WERI-Rb-1 (cell line): ENCODE data around the gene COMP.

Source experiments
- DNase-seq: peaks from one replicate; pipeline ENCODE4 v3.0.0-alpha.2; 2020
- H3K27ac ChIP-seq: fragments of 250-450 bp; sonication (Bioruptor Pico); 2 replicates; pipeline ENCODE4 v1.5.1; 2020; ENCODE audit warnings: mild to moderate bottlenecking, moderate library complexity
- H3K27me3 ChIP-seq: fragments of 250-450 bp; sonication (Bioruptor Pico); 2 replicates; pipeline ENCODE4 v1.5.1; 2021; ENCODE audit warnings: mild to moderate bottlenecking, low read depth, moderate library complexity; ENCODE audit not compliant: insufficient read depth, severe bottlenecking
- H3K36me3 ChIP-seq: fragments of 250-450 bp; sonication (Bioruptor Pico); 2 replicates; pipeline ENCODE4 v1.5.1; 2020; ENCODE audit warnings: mild to moderate bottlenecking, moderate library complexity
- H3K4me3 ChIP-seq: 2 replicates; pipeline ENCODE4 v1.5.1; 2011; ENCODE audit warnings: low read depth, mild to moderate bottlenecking, control low read depth, low read length
- H3K9me3 ChIP-seq: fragments of 250-450 bp; sonication (Bioruptor Pico); 2 replicates; pipeline ENCODE4 v1.5.1; 2021; ENCODE audit warnings: mild to moderate bottlenecking, moderate library complexity; ENCODE audit not compliant: severe bottlenecking
- CTCF ChIP-seq: IDR thresholded peaks from 2 replicates; pipeline ENCODE4 v1.5.1; 2011; ENCODE audit warnings: low read depth, mild to moderate bottlenecking, control low read depth, inconsistent platforms, low read length

Gene COMP

GRCh38 chr19:18789883-18790565 lies 1.1 kb downstream of the COMP start:
- peak; percentile 81 for DNase-seq
- H3K27me3 ChIP-seq, result peaks cover 49% of the 10 kb centered on the region
- H3K36me3 ChIP-seq, result no peaks in the 10 kb centered on the region
- TF ChIP-seq CTCF, result no peak
- no peak overlapping the region for H3K27ac ChIP-seq
- H3K4me3 ChIP-seq, result peak overlapping the region; percentile 42
- peaks cover 2% of the 10 kb centered on the region for H3K9me3 ChIP-seq

DNA sequence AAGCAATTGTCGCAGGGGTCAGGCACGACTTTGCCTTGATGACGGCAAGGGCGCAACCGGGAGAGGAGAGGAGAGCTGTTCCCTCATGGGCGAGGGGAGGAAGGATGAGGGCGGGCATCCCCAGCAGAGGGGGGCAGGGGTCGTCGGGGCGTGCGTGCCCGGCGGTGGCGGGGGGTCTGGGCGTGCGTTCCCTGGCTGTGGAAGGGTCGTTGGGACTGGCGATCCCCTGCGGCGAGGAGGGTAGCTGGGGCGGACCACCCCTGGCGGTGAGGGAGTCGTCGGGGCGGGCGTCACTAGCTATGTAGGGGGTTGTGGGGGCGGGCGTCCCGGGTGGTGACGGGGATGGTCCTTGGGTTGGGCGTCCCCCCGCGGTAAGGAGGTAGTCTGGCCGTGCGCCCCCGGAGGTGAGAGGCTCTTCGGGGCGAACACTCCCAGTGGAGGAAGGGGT lies 1.7 kb downstream of the COMP start:
- H3K36me3 ChIP-seq, result no peaks in the 10 kb centered on the region
- peak overlapping the region; percentile 30 for H3K4me3 ChIP-seq

GRCh38 chr19:18788529-18789421 lies 2.3 kb downstream of the COMP start:
- H3K36me3 ChIP-seq, result no peaks in the 10 kb centered on the region
- H3K27ac ChIP-seq, result no peak overlapping the region
- H3K27me3 ChIP-seq, result peaks cover 49% of the 10 kb centered on the region
- TF ChIP-seq CTCF, result no peak
- H3K9me3 ChIP-seq, result peaks cover 2% of the 10 kb centered on the region
- DNase-seq, result no peak
- no peak overlapping the region for H3K4me3 ChIP-seq

More for the DNA sequence above, 1.7 kb downstream of the COMP start:
- DNase-seq, result no peak
- Histone ChIP-seq H3K27me3 (peaks cover 49% of the 10 kb centered on the region), H3K27ac (no peak overlapping the region), H3K9me3 (peaks cover 2% of the 10 kb centered on the region)
- TF ChIP-seq CTCF, result no peak

GRCh38 chr19:18785179-18786124 lies 5.7 kb downstream of the COMP start:
- H3K4me3 ChIP-seq, result no peak overlapping the region
- H3K9me3 ChIP-seq, result peaks cover 2% of the 10 kb centered on the region

More at GRCh38 chr19:18785179-18786124, 5.7 kb downstream of the COMP start:
- Histone ChIP-seq H3K27me3 (peaks cover 26% of the 10 kb centered on the region), H3K27ac (no peak overlapping the region), H3K36me3 (no peaks in the 10 kb centered on the region)
- no peak for TF ChIP-seq CTCF
- peak; percentile 89 for DNase-seq
